Hematopoietic multipotent progenitor cell treated with erythropoietin and hydrocortisone succinate and interleukin-3 and kit ligand, for 8 days (in vitro differentiated cells): ENCODE measurements around the gene TMEM53.
A peak's percentile ranks its signal among the peaks of the same experiment; 100 is the strongest.
"Not testable (repeated sequence)": the region's sequence is repeated elsewhere in the genome, so short reads cannot be mapped to it uniquely, and the experiment has no call there.

Experiments
- DNase-seq: peaks from one replicate; pipeline ENCODE4 v3.0.0-alpha.2; 2015

The TMEM53 gene

DNA sequence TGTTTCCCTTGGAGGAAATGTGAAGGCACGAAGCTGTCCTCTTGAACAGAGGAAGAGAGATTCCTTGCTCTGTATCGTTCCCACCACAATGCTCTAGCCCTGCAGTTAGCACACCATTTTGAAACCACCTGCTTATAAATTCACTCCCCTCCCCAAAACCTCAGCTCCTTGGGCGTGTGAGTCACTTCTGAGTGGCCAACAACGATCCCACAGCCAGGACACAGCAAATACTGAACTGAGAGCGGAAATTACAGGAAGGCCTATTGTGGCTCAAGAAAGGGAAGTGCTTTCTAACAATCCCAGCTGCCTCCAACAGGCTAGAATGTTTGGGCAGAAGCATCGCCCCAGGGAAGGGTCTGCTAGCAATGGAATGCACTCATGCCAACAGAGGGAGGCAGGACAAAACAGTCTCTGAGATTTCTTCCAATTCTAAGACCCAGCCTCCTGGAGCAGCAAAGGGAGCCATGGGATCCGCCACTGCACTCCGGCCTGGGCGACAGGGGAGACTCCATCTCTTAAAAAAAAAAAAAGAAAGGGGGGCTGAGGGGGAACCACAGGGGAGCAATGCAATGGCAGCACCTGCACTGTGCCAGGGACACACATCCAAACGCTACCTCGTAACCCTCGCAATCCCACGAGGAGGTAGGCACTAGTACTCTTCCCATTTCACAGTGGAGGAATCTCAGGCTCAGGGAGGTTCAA lies 1.9 kb downstream of the TMEM53 start:
- DNase-seq: peak; percentile 67

- DNase-seq: no peak
Measured at GRCh38 chr1:44670751-44671640, 3.3 kb downstream of the TMEM53 start.

- DNase-seq: not testable (repeated sequence)
Measured at GRCh38 chr1:44666719-44667118, 7.6 kb downstream of the TMEM53 start.

- no peak for DNase-seq
Measured at GRCh38 chr1:44664730-44665370, 9.4 kb downstream of the TMEM53 start.

GRCh38 chr1:44663417-44663816 lies 10.9 kb downstream of the TMEM53 start:
- no peak for DNase-seq

DNA sequence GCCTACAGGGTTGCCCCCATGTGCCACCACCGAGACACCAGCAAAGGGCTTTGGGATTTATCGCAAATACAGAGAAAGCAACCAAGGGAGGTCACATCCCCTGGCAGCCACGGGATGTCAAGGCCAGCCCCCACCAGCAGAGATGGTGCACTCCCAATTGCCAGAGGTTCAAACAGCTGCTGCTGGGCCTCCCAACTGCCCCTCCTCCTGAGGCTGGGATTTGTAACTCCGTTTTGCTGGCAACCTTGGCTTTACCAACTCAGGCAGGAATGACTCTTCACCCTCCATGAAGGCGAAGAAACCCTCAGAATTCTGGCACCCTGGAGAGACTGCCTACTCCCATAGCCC lies 11.6 kb downstream of the TMEM53 start:
- DNase-seq: no peak

DNA sequence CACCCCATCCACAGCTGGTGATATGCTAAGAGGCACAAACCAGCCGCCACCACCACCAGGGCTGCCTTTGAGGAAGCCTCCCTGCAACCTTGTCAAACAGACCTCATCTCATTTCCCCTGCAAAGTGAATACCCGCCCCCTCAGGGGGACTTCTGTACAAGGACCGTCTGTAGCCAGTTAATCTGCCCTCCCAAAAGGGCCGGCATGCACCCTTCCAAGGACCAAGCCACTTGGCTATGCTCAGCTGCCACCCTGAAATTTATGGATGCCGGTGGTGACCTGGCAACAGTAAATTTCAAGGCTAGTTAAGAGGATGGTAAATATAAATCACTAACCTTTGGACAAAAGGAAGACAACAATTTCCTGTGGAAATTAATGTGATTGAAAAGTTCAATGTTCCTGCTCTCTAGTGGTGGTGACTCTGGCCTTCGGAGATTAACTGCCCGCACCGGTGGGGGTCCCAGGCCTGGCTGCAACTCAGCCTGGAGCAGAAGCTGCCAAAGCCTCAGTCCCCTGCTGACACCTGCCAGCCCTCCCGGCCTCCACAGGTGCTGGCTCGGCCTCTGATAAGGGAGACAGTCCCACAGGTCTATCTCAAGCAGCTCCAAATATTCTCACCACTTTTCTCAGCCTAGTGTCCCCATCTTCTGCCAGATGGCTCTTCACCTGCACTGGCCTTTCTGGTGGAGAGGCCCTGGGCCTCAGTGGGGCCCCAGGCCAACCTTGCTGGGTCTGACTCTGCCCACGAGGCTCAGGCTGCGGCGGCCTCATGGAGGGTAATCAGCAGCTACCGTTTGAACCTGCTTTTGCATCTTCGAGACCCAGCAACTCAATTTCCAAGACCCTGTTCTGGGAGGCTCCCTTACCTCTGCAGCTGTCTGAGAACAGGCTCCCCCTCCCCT lies 12.2 kb downstream of the TMEM53 start:
- DNase-seq: no peak

DNA sequence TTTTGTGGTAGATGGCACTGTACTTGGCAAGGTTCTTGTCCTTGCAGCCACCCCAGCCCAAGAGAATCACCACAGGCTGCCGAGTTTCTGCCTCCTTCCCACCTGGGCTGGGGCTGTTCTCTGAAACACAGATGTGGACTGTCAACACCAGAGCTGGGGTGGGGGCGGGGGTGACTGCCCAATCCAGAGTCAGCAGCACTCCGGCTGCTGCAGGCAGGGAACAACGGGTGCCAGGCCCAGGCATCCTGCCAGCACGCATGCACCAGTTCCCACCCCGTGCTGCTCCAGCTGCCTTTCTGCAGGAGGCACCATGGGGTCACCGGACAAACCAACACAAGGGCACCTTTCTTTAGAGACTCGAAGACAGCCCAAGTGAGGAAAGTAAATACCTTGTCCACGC lies 14.1 kb downstream of the TMEM53 start:
- DNase-seq: no peak

- no peak for DNase-seq
Measured at GRCh38 chr1:44659566-44659965, 14.7 kb downstream of the TMEM53 start.

- peak; percentile 30 for DNase-seq
Measured at GRCh38 chr1:44655609-44656008, 18.7 kb downstream of the TMEM53 start.

- no peak for DNase-seq
Measured at GRCh38 chr1:44654621-44655187, 19.6 kb downstream of the TMEM53 start.

DNA sequence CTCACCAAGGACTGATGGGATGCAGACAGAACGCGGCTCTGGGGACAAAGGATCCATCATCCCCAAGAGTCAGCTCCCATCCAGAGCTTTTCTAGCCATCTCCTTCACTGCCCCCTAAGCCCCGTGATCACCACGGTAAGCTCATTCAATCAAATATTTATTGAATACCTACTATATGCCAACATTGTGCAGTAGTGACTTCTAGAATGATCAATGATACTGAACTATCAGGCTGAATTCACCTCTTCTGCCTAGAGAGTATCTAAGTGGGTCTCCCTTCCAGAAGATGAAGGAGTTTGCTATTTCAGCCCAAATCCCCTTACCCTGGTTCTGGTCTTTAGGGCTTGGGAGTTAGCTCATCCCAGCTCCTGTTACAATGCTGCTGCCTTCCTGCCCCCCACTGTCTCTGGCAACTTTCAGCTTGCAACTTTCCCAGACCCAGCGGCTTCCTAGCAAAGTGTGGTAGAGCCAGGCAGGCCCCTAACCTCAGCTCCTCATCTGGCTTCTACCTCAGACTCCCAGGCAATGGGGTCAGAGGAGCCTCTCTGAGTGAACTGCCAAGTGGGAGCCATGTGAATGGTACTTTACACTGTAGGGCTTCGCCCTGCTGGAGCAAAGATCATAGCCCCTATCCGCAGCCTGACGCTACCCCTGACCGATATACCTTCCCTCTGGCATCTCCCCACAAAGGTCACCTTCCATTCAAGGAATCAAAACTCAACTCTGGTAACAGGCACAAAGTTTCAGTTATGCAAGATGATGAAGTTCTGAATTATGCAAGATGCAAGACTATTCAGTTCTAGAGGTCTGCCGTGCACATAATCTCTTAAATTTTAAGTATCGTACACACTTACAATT lies 20.9 kb downstream of the TMEM53 start:
- no peak for DNase-seq

GRCh38 chr1:44652445-44653106 lies 21.7 kb downstream of the TMEM53 start:
- DNase-seq: peak; percentile 81

DNA sequence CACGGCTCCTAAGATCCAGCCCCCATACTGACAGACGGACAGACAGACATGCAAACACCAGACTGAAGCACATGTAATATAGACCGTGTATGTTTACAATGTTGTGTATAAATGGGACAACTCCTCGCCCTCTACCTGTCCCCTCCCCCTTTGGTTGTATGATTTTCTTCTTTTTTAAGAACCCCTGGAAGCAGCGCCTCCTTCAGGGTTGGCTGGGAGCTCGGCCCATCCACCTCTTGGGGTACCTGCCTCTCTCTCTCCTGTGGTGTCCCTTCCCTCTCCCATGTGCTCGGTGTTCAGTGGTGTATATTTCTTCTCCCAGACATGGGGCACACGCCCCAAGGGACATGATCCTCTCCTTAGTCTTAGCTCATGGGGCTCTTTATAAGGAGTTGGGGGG lies 23.2 kb downstream of the TMEM53 start:
- no peak for DNase-seq

DNA sequence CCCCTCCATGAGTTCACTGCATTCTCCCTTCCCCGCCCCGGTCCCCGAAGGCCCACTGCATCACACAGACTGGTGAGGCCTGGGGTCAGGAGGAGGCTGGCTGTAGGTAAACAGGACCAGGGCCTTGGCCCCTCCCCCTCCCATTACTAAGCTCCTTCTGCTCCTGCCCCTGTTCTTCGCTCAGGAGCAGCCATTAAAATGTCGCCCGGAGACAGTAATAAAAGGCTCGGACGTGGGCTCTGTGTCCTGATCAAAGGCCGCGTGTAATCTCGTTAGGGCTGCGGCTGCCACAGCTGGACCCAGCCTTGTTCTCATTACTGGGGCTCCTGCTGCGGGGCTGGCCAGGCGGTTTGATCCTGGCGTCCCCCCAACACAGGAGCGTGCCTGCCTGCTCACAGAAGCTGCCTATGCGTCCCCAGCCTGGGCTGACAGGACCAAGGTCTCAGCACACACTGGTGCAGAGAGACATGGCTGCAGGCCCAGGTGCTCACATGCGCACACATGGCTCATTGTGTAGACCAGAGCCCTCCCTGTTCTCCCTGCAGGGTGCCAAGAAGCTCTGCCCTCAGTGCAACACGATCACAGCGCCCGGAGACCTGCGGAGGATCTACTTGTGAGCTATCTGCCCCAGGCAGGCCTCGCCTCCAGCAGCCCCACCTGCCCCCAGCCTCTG lies 24.0 kb downstream of the TMEM53 start:
- DNase-seq: no peak

GRCh38 chr1:44649788-44650158 lies 24.5 kb downstream of the TMEM53 start:
- DNase-seq: no peak

DNA sequence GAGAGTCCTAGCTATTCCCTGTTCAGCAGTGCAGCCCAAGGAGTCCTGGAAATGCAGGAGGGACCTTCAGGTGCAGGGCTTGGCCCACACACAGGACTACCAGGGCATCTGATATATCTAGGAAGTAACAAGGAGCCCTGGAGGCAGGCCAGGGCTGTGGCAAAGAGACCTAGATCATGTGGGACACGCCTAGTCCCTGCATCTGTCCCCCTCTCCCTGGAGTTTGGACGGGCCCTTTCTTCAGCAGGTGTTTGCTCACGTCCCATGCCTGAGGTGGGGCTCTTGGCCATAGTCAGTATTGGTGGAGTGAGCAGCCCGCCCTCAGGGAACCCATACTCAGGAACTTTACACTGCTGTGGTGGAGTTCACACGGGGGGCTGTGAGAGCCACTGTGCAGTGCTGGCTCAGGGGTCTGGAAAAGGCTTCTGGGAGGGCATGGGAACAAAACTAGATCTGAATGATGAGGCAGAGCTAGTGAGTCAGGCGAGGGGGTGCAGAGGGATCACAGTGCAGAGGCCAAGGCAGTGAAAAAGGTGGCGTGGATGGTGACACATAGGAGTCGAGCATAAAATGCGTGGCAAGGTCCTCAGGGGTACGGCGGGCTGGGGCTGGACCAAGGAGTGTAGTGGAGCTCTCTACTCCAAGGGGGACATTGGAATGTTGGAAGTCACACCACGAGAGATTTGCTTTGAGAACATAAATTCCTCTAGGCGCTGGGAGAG lies 25.6 kb downstream of the TMEM53 start:
- no peak for DNase-seq

DNA sequence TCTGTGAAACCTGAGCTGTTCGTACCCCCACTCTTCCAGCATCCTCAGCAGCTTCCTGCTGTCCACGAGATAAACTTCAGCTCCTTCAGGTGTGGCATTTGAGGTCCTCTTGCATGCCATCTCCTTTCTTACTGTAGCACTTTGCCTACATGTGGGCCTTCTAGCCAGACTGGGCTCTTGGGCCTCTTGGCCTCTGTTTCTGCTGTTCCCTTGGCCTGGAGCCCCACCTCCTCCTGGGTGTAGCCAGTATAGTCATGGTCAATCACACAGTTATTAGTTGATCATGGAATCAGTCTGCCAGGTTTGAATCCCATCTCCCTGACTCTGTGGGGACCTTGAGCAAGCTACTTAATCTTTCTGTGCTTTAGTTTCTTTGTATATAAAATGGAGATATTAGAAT lies 26.4 kb downstream of the TMEM53 start:
- no peak for DNase-seq

- no peak for DNase-seq
Measured at GRCh38 chr1:44646261-44647110, 27.8 kb downstream of the TMEM53 start.
